IPS DF 19.7 (cell line): ENCODE data around the gene TMEM121B.
"Not testable (repeated sequence)": the region's sequence is repeated elsewhere in the genome, so short reads cannot be mapped to it uniquely, and the experiment has no call there.

Source experiments
- DNase-seq: peaks from one replicate; pipeline ENCODE4 v3.0.0-alpha.2; 2013; ENCODE audit warnings: low read depth, low spot score

TMEM121B gene

DNA sequence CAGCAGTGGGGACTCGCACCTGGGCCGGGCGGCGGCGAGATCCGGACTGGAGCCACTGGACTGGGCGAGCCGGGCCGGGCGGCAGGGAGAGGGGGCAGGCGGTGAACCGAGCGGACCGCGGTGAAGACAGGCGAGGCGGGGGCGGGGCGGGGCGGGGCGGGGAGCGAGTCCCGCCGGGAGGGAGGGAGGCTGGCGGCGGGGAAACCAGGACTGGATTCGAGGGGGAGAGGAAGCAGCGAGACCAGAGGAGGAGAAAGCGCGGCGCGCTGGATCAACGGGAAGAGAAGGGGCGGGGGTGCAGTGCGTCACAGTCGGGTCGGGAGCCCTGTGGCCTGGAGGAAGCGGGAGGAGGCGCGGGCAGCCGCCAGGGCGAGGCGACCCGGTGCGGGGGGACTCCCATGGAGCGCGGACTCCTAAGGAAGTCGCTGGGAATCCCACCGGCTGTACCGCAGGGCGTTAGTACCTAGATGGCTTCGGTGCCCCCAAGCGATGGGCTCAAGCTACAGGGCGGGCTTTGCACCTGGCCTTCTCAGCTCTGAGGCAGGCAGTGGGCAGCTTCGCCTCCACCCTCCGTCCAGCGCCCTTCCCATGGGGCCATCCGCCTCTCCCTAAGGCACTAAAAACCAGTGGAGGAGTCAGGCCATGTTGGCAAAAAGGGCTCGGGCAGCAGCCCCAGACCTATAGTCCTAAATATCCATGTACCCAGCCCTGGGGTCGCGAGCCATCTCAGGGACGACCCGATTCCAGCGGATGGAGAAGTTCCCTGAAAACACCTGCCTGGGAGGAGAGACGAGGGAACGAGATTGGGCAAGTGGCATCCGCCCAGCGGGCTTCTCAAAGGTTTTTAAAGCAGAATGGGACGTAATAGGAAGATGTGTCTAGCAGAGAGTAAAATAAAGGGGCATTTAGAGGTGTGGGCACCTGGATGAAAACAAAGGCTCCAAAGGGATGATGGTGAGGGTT lies at the start of gene TMEM121B:
TSS of gene TMEM121B (minus strand) at position 128 of the 963 bp plus-strand sequence. CDS start 233 bp downstream, outside the sequence.
- DNase-seq, result peak; percentile 83

DNA sequence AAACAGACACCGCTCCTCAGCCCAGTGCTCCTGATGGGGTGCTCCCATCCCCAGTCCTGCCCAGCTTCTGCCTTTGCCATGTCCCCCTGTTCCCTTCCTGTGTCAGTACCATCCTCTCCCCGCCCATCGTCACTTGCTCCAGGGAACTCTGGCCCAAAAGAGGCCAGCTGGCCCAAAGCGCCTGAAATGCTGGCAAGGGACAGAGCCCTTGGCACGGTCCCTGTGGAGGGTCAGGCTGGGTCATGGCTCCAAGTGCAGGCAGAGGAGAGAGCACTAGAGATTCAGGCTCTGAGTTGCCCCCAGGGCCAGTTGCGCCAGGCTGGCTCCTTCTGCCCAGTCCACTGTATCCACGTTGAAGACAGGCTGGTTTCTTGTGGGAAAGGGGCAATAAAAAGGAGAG lies 46.3 kb upstream of the TMEM121B start:
- DNase-seq, result no peak

DNA sequence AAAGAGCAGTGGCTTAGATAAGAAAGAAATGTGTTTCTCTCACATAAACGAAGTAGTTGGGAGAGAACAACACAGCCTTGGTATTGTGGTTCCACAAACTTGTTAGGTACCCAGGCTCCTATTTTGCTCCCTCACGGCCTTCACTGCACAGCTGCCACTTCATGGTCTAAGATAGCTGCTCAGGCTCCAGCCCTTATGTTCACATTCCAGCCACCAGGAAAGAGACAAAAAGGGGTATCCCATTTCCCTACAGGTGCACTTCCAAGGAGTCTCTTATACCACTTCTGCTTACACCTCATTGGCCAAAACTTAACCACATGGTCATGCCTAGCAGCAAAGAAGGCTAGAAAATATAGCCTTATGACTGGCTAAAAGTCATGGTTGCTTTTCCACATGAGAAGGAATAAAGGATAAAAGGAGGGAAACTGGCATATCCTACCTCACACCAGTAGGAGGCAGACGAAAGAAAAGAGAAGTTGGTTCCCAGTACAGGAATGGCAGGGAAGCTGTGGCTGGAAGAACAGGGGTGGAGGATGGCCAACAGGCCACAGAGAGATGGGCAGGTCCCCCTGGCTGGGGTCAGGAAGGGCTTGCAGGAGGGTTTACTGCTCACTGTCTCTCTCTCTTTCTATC lies 43.3 kb upstream of the TMEM121B start:
- no peak for DNase-seq

DNA sequence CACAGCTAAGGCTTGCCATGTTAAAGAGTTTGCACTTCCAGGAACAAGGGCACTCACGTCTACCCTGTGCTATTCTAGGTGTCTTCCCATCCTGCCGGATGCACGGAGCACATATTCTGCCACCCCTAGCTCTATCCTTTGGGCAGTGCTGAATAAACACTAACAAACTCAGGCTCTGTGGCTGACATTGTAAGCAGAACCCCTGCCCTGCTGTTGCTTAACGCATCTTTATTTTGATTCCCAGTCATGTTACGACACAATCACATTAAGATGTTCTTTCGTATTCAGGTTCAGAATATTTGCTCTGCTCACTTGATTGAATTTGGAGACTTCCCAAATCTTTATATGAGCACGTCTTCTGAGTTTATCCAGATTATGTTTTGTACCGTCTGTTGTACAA lies 41.6 kb upstream of the TMEM121B start:
- DNase-seq, result no peak

DNA sequence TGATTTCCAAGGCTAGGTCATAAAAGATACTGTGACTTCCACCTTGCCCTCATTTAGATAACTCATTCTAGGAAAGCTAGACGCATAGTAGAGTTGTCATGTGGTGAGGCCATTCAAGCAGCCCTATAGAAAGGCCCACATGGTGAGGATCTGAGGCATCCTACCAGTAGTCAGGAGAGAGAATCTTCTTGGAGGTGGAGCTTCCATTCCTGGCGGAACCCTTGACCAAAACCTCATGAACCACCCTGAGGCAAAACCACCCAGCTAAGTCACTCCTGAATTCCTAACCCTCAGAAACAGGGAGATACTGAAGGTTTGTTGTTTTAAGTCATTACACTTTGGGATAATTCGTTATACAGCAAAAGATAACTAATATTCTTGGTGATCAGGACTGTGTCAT lies 40.8 kb upstream of the TMEM121B start:
- no peak for DNase-seq

DNA sequence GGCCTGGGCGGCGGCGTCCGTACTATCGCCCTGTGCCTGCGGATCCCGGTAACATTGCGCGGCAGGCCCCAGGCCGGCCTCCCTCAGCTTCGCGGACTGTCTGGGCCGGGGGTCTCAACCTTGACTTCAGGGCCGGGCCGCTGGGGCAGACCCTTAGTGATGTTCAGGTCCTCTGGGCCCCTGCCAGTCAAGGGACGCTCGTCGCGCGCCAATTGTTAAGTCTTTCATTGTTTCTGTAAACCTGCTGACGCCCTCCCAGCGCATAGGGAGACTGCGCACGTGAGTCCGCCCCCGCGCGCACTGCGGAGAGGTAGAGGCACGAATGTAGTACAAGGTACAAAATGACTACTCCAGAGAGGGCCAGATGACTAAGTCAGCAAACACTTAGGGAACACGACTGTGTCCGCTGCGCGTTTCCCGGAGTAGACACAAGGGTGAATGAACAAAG lies 38.4 kb upstream of the TMEM121B start:
- no peak for DNase-seq

DNA sequence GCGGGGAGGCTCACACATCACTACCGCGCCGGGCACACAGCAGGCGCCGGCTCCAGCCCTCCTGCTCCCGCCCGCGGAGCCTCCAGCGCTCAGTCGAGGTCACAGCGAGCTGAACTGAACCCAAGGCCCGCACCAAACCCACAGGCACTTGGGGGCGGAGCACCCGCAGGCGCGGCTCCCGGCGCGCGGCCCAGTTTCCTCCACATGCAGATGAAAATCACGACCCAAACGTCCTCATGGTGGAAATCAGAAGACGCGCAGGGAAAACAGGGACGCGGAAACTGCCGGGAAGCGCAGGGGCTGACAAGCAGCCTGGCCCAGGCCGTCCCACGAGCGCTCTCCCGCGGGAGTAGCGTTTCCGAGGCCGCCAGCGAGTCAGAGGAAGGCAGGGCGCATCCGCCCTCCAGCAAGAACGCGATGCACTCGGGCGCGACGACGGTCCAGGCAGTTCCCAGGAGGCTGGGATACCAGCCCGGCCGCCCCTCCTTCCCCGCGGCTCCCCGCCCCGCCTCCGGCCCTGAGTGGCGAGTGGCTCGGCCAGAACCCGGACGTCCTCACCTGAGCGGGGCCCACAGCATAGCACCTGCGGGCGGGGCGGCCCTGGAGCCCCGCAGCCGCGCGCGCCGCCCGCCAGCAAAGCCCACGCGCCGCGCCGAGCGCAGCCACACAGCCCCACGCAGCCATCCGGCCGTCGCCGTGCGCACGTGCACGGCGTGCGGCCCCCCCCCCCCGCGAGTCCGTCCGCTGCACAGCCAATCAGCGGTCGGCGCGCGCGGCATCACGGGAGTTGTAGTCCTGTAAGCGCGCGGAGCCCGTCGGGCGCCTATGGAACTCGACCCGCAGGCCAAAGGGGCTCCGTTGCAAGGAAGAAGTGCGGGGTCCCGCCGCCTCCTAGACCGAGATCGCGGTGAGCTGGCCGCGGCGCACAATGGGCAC lies 37.7 kb upstream of the TMEM121B start, which contains the start of gene HDHD5:
TSS of gene HDHD5 (minus strand) at position 710 of the 936 bp plus-strand sequence. CDS start at position 684, 26 bp downstream.
- no peak for DNase-seq

DNA sequence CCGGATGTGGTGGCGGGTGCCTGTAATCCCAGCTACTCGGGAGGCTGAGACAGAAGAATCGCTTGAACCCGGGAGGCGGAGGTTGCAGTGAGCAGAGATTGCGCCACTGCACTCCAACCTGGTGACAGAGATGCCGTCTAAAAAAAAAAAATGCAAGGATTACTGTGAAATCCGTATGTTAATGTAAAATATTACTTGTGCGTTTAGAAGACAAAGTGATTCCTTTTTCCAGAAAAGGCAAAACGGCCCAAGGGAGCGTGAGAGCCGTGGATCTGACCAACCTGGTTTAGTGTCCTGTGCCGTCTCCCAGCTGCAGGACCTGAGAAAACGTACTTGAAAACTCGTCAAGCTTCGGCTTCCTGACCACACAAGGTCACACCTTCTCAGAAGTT lies 37.0 kb upstream of the TMEM121B start:
- DNase-seq, result no peak

DNA sequence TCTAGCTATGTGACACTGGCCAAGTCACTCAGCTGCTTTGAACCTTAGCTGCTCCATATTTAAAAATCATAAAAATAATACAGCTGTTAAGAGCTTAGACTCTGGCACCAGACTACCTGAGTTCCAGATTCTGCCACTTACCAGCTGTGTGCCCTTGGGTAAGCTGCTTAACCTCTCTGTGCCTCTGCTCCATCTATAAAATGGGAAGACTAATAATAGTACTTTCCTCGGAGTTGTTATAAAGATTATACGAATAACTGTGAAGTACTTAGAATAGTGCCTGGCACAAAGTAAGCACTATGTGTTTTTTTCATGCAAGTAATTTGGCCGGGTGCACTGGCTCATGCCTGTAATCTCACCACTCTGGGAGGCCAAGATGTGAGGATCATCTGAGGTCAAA lies 36.6 kb upstream of the TMEM121B start:
- no peak for DNase-seq

DNA sequence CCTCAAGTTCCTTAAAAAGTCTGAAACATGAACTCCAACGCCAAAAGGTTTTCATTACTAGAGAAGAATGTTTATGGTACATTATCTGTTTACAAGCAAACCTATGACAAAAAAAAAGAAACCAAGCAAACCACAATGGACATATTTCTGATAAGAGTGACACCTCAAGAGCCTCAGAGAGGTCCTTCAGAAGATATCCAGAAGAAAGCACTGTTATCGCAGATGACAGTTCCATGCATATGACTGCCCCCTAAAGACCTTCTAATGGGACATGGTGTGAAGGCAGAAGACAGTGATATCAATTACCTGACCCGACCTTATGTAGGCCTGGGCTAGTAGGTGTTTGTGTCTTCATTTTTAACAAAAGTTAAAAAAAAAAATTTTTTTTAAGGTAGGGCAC lies 34.8 kb upstream of the TMEM121B start:
- no peak for DNase-seq

DNA sequence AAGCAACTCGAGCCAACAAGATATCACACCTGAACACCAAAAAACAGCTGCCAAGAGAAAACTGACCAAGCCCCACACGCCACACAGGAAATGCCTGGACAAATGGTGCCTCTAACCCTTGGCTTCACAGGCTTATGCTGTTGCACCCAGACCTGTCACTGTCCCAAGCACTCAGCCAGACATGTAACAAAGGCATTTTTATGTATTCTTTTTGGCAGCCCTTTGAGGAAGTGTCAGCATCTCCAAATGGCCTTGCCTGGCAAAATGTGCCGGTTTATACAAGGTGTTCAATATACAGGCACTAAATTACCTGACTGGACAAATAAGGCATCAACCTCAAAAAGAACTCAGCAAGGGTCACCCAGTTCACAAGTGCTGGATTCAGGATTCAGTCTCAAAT lies 31.8 kb upstream of the TMEM121B start:
- DNase-seq, result no peak

DNA sequence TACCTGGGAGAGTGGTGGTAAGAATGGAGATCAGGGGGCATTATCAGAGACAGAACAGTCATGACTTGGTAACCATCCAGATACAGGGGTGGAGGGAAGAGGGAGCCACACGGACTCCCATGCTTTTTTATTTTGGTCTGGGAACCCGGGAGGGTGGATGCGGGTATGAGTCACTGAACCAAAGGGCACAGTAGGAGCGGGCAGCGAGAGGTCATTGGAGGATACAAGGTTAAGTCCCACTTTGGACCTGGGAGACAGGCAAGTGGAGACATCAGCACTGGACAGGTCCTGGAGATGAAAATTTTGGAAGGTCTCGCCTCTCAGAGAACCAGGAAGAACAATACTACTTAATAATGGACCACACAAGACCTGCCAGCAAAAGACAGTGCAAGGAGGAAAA lies 31.2 kb upstream of the TMEM121B start:
- DNase-seq, result no peak

DNA sequence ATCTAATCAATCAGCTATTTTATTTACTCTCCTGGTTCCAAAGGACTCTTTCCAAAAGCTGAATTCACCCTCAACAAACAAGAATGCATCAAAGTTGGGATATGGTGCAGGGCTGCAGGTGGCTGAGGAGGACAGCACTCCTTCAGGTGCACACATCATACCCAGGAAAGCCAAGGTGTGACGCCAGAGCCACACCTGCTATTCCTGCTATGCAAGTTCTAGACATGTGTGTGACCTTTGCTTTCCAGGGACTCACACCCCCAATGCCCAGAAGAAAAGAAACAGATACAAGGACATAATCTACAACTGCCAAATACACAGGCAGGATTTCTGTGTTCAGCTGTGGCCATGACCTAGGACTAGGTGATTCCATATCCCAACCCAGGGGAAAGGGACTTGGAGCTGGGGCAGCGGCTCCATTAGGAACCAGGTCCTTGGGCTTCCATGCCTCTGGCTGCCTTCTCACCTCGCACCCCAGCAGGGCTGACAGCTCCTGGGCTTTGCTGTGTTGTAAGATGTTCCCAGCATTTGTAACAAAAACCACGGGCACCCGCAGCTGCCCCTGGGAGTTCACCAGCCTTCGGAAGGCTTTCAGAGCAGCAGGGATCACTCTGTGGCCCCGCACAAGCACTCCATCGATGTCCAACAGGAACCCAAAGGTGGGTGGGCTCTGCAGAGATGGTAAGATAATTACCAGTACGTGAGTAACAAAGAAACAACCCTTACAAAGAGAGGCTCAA lies 28.1 kb upstream of the TMEM121B start:
- DNase-seq, result no peak

DNA sequence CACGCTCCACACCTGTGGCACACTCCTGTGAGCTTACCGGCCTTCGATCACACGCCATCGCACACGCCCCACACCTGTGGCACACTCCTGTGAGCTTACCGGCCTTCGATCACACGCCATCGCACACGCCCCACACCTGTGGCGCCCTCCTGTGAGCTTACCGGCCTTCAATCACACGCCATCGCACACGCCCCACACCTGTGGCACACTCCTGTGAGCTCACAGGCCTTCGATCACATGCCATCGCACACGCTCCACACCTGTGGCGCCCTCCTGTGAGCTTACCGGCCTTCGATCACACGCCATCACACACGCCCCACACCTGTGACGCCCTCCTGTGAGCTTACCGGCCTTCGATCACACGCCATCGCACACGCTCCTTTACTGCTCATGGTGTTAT lies 26.3 kb upstream of the TMEM121B start:
- DNase-seq, result not testable (repeated sequence)

DNA sequence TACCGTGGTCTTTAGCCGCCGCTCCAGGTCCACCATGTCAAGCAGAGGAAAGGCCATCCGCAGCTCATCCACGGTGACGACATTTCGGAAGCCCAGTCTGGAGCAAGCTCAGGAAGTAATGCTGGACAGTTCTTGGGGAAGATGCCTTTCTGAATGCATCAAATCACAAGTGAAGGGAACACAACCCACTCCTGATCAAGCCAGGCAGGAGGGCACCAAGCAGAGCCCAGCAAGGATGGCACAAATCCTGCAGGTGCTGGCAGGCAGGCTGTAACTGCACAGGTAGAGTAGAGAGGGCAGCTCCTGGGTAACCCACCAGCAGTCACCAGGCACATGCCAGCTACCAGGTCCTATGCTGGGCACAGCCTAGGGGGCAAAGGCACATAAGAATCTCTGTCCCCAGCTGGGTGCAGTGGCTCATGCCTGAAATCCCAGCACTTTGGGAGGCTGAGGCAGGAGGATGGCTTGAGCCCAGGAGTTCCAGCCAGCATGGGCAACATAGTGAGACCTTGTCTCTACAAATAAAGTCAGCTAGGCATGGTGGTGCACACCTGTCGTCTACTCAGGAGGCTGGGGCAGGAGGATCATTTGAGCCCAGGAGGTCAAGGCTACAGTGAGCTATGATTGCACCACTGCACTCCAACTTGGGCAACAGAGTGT lies 24.0 kb upstream of the TMEM121B start:
- DNase-seq, result no peak

DNA sequence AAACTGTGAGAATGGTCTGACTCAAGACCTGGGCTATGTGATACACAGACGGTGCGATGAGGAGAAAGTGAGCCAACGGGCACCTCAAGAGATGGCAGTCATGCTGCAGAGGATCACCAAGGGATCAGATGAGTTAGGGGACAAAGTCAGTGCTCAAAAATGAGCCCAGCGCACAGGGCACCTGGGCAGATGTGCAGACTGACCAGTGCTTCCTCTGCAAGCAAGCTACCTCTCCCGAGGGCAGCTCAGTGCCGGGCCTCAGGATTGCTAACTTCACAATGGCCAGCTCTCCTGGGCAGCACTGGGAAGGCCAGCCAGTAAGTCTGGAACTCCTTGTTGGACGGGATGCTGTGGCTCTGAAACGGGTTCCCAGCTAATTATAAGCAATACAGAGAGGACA lies 22.7 kb upstream of the TMEM121B start:
- no peak for DNase-seq

DNA sequence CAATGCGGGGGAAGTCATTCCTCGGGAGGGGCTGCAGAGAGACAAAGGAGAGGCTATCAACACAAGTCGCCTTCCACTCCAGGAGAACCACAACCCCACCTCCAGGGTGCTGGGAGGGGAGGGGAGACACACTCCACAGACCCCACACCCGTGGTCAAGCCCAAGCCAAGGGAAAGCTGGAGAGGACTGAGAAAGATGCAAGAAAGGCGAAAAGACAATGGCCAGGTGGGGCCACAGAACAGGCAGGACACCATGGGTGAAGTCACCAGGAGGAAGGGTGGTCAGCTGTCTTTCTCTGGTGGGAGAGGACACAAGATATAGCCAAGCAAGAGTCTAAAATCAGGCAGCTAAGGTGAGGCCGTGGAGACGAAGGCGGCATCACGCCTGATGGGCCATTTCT lies 21.9 kb upstream of the TMEM121B start:
- no peak for DNase-seq

DNA sequence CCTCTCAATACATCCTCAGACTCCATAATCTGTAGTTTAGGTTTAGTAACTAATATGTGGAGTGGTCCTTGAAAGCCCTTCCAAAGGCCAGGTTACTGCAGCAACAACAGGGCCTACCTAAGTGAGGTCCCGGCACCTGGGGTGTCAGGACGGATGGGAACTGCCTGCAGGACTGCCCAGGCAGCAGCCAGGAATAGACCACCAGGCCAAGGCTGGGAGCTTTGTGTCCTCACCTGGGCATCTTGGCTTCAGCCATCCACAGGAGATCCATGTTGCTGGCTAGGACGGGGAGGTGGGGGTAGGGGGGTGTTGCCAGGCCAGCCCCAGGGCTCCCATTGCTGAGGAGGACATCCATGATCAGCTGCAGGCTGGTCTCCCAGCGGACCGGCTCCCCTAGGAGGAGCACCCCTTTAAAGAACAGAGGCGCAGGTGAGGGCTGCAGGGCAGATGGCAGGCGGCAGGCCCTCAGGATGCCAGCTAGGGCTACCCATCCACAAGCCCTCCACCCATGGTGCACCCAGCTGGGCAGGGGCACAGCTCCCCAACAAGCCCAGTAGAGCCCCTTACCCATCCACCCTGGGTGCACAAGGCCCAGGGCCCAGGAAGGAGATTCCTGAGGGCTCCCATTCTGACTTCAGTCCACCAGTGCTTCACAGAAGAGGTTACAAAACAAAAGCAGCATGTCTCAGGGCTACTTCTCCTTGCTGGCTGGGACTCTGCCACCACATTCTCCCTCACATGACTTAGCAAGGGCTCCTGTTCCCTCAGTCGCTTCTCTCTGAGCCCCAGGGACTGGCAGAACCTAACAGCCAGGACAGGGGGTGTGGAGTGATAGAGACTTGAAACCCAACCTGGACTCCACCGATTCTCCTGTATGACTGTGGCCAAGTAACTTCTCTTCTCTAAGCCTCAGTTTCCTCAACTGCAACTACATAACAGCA lies 19.9 kb upstream of the TMEM121B start:
- DNase-seq, result no peak

DNA sequence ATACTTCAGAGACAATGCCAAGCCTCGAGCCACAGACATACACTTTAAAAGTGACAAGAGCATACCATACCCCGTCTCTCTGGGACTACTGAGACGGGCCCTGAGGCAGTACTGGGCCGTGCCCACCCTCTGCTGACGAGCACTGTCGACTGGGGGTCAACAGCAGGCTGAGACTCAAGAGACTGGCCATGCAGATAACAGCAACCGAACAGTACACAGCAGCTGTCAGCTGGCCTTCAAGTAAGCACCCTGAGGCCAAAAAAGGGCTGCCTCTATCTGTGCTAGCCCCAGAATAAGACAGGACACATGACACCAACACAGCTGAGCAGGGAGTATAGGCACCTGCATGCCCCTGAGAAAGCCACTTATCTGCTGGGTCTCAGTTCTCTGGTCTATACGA lies 18.9 kb upstream of the TMEM121B start:
- no peak for DNase-seq
